Activated CD4-positive, CD25-positive, alpha-beta regulatory T cell treated with anti-CD3 and anti-CD28 coated beads, Interleukin-2, amount 50 U/mL, for 16 hours (primary cell): ENCODE results near the gene ADARB2.
"Not testable (repeated sequence)": the region's sequence is repeated elsewhere in the genome, so short reads cannot be mapped to it uniquely, and the experiment has no call there.

Experiments
- DNase-seq: peaks from one replicate; pipeline ENCODE4 v3.0.0-alpha.2; 2020; ENCODE audit warnings: low read depth, low spot score

ADARB2 gene

GRCh38 chr10:1268831-1269230, 468.5 kb downstream of the ADARB2 start:
- DNase-seq: no peak

DNA sequence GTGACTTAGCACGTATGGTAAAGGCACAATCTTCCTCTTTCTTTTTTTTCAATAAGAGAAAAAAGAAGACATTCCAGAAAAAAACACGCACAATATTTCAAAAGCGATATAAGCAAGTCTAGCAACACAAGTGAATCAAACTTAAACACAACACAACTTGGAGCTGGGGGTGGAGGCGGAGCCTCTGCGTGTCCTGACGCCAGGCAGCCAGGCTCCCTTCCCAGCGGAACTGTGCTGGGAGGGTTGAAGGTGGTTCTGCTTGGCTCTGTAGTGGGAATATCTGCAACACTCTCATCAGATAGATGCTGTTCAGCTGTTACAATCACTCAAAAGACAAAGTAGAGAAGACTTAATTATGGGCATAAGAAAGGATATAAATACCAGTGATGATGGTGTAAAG, 469.8 kb downstream of the ADARB2 start:
- DNase-seq: no peak

GRCh38 chr10:1267148-1267547, 470.2 kb downstream of the ADARB2 start:
- no peak for DNase-seq

DNA sequence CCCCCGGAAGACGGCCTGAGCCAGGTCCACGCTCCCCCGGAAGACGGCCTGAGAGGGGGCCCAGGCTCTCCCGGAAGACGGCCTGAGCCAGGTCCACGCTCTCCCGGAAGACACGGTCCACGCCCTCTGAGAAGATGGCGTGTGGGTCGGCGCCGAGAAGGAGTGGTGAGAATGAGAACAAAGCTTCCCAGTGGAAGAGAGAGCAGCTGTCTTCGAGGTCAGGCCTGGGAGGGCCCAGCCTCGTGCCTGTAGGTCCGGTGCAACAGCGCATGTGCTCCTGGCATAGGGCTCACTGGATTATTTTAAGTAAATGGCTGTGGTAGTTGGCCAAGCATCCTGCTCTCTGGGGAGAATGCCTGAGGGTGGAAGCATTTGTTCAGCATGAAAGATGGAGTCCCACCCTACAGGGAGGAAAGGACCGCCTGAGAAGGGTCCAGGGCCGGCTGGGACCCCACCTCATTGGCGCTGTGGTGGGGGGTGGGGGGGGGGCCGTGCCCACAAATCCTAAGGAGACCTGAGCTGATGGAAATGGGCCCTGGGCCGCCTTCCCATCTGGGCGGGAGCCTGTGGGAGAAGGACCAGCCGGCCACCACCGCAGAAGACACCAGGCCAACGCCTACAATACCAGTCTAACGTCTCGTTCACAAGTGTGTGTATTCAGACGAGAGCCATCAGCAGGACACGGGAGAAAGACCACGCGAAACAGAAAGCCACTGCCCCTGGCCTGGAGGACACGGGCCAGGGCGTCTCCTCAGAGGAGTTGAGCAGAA, 471.1 kb downstream of the ADARB2 start:
- no peak for DNase-seq

- DNase-seq: no peak
These were observed 473.3 kb downstream of the ADARB2 start for GRCh38 chr10:1264001-1264400.

DNA sequence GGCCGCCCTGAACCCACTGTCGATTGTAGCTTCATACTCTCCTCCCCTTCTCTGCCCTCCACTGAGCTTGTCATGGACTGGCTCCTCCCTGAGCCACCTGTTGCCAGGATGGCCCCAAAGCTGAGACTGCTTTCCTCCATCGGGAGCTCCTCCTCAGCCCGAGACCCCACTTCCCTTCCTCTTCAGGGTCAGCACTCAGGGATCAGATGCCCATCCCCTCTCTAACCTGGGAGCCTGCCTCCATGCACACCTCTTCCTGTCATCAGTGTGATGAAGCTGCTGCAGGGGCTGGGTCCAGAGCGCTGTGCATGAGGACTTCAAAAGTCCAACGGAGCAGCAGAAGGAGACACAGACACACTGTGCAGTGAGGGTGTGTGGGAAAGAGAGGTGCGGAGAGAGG, 480.1 kb downstream of the ADARB2 start:
- DNase-seq: no peak

DNA sequence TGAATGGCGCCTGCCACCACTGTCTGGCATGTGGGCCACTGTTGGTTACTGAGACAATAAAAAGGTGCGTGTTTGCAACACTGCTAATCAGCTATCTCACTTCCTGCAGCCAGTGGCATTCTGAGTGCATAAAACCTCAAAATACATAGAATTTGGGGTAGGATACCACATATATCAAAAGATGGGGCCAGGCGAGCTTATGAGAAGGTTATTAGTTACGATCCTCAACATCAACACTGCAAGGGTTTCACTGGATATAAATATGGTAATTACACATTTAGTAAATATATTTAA, 480.9 kb downstream of the ADARB2 start:
- DNase-seq: no peak

DNA sequence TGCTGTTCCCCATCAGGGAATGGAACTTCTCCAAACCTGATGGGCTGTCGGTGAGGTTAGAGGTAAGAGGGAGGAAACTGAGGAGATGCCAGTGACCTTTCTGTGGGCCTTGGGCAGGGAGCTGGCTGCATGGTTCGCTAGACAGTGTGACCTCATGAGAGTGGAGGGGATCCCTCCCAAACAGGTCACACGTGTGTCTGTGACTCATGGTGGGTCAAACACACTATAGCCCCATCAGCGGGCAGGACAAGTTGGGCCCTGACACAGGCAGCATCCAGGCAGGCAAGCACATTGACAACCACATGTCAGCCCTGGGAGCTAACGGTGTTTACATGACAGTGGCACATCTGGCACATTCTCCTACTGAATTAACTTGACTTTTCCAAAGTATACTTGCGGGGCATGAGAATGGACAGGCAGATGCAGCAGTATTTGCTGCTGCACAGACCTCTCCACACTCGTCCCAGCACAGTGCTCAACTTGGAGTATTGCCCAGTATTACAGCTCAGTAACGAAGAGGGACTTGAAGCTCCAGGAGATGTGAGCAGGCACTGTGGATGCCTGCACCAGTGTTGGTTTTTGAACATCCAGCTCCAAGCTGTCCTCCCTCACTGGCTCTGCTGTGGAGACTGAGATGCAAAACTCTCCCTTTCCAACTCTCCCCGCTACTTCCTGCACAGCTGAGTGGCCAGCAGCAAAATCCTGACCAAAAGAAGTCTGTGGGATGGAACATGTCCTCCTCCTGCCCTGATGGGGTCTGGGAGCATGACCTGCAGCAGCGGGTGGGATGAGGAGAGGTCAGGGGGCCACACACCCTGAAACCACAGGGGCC, 481.5 kb downstream of the ADARB2 start:
- no peak for DNase-seq

- no peak for DNase-seq
These were observed 482.2 kb downstream of the ADARB2 start for GRCh38 chr10:1255118-1255517.

- DNase-seq: no peak
These were observed 483.6 kb downstream of the ADARB2 start for GRCh38 chr10:1253523-1254353.

- no peak for DNase-seq
These were observed 485.6 kb downstream of the ADARB2 start for GRCh38 chr10:1251769-1252168.

DNA sequence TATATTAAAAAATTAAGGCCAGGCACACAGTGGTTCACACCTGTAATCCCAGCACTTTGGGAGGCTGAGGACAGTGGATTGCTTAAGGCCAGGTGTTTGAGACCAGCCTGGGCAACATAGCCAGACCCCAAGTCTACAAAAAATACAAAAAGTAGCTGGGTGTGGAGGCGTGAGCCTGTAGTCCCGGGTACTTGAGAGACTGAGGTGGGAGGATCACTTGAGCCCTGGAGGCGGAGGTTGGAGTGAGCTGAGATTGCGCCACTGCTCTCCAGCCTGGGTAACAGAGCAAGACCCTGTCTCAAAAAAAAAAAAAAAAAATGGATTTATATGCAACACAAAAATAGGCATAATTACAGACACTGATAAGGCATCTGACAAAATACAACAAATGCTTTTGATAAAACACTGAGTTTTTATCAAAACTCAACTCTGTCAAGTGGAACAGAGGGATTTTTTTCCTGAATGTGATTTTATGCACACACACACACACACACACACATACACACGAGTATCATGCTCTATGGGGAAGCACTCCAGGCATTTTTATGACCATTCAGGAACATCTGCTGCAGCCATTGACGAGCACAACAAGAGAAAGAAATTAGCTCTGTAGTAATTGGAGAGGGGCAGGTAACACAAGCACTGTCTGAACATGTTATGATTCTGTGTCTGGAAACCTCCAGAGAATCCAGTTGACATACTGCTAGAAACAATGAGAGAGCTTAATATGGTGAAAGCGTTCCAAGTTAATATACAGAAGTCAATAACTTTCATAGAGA, 488.0 kb downstream of the ADARB2 start:
- DNase-seq: no peak

DNA sequence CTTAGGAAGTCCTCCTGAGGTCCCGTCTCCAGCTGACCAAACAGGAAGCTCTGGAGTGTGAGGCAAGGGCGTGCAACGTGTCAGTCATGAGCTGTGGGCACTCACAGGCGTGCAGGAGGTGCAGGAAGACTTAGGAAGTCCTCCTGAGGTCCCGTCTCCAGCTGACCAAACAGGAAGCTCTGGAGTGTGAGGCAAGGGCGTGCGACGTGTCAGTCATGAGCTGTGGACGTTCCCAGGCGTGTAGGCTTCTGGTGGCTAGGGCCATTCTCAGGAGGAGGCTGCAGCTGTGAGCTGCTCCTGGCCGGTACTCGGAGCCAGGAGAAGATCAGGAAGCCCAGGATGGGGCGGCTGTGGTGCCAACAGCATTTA, 489.1 kb downstream of the ADARB2 start:
- DNase-seq: not testable (repeated sequence)

GRCh38 chr10:1247598-1248261, 489.6 kb downstream of the ADARB2 start:
- no peak for DNase-seq

DNA sequence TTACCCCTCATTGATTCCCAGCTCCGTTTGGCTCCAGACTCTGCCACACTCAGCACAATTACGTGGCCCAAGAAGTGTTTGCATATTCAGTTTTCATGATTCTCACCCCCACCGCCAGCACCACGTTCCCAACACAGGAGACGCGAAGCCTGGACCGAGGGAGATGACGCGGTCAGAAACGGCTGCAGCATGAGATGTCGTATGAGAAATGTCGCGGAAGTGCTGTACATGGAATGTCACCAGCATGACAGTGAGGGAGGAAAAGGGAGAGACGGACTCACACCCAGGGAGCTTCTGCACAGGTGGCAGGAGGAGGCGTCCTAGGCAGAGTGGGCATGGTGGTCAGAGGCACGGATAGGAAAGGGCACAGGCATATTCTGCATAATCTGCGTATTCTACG, 492.8 kb downstream of the ADARB2 start:
- no peak for DNase-seq

GRCh38 chr10:1243486-1244234, 493.7 kb downstream of the ADARB2 start:
- DNase-seq: no peak

GRCh38 chr10:1242975-1243374, 494.4 kb downstream of the ADARB2 start:
- no peak for DNase-seq

DNA sequence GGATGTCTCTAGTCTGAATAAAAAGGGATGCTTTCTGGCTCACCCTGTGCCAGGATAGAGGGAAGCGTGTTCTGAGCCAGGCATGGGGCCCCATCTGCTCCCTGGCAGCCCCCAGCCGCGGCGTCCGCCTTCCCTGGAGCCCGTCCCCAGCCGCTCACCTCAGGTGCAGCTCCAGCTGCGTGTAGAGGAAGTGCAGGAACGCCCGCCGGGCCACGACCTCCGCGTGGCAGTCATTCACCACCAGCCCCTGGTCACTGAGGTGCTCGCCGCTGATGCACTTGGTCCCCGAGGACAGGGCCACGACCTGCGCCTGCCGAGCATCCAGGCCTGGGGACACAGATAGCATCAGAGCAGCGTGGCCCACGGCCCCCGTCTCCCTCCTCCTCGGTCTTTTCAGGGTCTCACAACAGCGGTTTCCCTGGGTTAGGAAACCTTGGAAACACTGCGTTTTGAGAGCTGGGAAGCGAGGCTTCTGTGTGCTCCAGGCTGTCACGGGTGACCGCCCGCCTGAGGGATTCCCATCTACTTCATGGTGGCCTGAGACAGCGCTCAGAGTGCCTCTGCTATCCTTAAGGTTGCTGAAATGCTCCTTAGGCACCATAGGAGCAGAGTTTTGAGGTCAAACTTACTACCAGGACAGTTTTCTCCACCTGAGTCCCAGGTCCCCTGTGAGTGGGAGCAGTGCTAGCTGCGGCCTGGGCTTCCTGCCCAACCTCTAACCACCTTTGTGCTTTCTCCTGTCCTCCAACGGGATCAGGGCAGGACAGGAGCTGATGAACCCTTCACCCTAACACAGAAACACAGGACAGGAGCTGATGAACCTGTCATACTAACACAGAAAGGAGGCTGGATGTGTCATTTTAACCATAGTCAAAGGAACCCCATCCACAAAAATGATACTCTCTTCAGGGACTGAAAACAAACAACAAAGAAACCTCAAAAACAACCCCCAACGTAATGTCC, 495.1 kb downstream of the ADARB2 start:
- DNase-seq: no peak

DNA sequence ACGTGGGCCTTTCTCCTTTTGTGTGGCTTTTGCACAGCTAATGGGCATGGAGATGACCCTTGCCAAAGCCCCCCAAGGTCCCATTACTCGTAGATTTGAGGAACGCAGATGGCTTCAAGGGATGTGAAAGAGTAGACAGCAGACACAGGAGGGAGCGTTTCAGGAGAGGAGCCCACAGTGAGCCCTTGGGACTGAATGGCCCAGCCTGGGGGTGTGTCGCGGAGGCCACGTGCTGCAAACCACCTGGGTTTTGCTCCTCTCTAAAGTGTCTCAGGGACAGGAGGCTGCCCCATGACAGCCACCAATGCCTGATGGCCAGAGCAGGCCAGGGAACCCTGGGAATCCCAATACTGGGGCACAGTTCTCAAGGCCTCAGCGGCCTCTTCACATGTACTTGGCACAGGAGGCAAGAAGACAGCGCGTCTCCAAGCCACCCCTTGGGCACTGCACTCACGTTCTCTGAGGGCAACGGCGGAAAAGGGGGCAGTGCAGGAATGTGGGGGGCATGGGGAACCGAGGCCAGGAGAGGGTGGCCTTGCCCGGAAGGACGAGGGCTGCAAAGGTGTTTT, 495.9 kb downstream of the ADARB2 start:
- no peak for DNase-seq
